ENCODE measurements around the gene H2BK1.

Gene H2BK1

DNA sequence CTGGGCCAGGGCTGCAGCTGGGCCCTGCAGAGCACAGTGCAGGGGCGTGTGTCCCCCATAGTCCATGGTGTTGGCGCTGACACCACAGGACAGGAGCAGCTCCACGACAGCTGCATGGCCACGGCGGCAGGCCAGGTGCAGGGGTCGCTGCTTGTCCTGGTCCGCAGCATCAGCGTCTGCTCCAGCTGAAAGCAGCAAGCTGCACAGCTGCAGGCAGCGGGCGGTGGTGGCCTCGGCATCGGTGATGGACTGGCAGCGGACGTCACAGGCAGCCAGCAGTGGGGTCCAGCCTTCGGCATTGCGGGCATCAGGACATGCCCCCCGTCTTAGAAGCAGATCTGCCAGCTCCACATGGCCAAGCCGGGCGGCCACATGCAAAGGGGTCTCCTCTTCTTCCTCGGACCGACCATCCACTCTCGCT lies 29.3 kb downstream of the H2BK1 start:
- CTCF ChIA-PET = interaction anchor here (1.0 kb wide), 1 partner anchor 63 kb away, joined by 4 read pairs; no protein-coding TSS in a partner anchor
- TF ChIP-seq SUZ12 (IDR thresholded peaks at IDR 0.05) = no peak
- no peak for TF ChIP-seq ZNF384 (IDR thresholded peaks at IDR 0.05)
- TF ChIP-seq NFRKB (IDR thresholded peaks at IDR 0.05) = no peak
- no peak for TF ChIP-seq L3MBTL2 (conservative IDR thresholded peaks at IDR 0.05)
- TF ChIP-seq FOXM1 (IDR thresholded peaks at IDR 0.05; ENCODE audit: borderline replicate concordance) = no peak
- TF ChIP-seq FOXA1 (IDR thresholded peaks at IDR 0.05) = no peak
- no peak for TF ChIP-seq BHLHE40 (IDR thresholded peaks at IDR 0.05; ENCODE audit: borderline replicate concordance)
- TF ChIP-seq, protein P1, sequence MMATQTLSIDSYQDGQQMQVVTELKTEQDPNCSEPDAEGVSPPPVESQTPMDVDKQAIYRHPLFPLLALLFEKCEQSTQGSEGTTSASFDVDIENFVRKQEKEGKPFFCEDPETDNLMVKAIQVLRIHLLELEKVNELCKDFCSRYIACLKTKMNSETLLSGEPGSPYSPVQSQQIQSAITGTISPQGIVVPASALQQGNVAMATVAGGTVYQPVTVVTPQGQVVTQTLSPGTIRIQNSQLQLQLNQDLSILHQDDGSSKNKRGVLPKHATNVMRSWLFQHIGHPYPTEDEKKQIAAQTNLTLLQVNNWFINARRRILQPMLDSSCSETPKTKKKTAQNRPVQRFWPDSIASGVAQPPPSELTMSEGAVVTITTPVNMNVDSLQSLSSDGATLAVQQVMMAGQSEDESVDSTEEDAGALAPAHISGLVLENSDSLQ (IDR thresholded peaks at IDR 0.05) = no peak
- TF ChIP-seq SP1 (IDR thresholded peaks at IDR 0.05) = no peak
- TF ChIP-seq CTBP1 (IDR thresholded peaks at IDR 0.05; ENCODE audit: borderline replicate concordance) = no peak
- TF ChIP-seq ELF4 (IDR thresholded peaks at IDR 0.05) = no peak
- TF ChIP-seq FOXK2 (IDR thresholded peaks at IDR 0.05) = no peak
- no peak for TF ChIP-seq ARNT (IDR thresholded peaks at IDR 0.05)
- no peak for TF ChIP-seq HDGF (IDR thresholded peaks at IDR 0.05; ENCODE audit: borderline replicate concordance)
- TF ChIP-seq LEF1 (IDR thresholded peaks at IDR 0.05; ENCODE audit: borderline replicate concordance) = no peak
- no peak for TF ChIP-seq TARDBP (IDR thresholded peaks at IDR 0.05)
- DNase-seq (ENCODE audit: extremely low spot score) = no peak
- POLR2A ChIA-PET = no interaction called here

DNA sequence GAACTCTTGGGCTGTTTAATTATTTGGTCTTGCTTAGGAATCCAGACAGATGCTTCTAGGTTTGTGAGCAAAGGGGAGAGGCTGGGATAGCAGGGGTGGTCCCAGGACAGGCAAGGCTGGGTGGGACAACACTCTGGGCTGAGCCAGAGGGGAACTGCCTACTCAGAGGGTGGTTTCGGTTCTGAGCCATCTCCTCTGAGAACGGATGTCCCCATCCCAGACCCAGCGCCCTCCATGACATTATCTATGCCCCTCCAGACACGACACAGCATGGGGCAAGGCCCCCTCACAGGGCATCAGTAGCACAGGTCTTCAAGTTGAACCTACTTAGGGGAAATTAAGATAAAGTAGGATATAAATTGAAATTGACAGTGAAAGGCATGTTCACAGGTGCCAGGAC lies 30.3 kb downstream of the H2BK1 start:
- ChIA-PET POLR2A (no interaction called here), CTCF (interaction anchor here (1.5 kb wide), 1 partner anchor 12 kb away, joined by 5 read pairs; the partner anchor contains the start of gene GBX1)
- TF ChIP-seq ZNF384 (IDR thresholded peaks at IDR 0.05) (no peak), SP1 (IDR thresholded peaks at IDR 0.05) (no peak), FOXM1 (IDR thresholded peaks at IDR 0.05; ENCODE audit: borderline replicate concordance) (no peak), LEF1 (IDR thresholded peaks at IDR 0.05; ENCODE audit: borderline replicate concordance) (no peak), TARDBP (IDR thresholded peaks at IDR 0.05) (no peak), BHLHE40 (IDR thresholded peaks at IDR 0.05; ENCODE audit: borderline replicate concordance) (no peak), ELF4 (IDR thresholded peaks at IDR 0.05) (no peak)
- DNase-seq (ENCODE audit: extremely low spot score) = no peak

DNA sequence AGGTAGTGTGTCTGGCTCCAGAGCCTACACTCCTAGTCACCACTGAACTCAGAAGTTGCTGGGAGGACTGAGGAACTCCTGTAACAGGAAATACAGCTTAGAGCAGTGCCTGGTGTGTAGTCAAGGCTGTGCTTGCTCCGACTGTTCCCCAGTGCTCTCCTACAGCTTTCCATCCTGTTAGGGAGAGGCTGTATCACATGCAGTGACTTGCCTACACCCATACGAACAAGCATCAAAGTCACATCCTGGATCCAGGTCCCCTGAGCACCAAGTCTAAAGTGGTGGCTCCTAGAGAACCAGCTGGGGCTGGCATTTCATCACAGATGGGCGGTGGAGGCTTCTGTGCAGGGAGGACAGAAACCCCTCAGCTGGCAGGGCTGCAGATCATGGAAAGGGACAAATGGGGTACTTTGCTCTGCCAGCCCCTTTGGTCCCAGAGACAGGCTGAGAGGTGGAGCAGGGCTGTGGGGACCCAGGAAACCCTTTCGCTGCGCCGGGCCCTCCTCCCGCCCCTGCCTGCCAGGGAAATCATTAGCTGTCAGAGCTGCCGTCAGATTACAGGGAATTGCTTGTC lies 30.9 kb downstream of the H2BK1 start:
- POLR2A ChIA-PET = interaction anchor here (1.4 kb wide), 1 partner anchor 48 kb away, joined by 9 read pairs; the partner anchor contains the start of gene ABCF2
- CTCF ChIA-PET = interaction anchor here (0.6 to 1.5 kb wide), 2 partner anchors 12 to 26 kb away, joined by 3 to 5 read pairs; partner anchors contain the start of gene GBX1
- TF ChIP-seq ARNT (IDR thresholded peaks at IDR 0.05) = no peak
- DNase-seq (ENCODE audit: extremely low spot score) = no peak

DNA sequence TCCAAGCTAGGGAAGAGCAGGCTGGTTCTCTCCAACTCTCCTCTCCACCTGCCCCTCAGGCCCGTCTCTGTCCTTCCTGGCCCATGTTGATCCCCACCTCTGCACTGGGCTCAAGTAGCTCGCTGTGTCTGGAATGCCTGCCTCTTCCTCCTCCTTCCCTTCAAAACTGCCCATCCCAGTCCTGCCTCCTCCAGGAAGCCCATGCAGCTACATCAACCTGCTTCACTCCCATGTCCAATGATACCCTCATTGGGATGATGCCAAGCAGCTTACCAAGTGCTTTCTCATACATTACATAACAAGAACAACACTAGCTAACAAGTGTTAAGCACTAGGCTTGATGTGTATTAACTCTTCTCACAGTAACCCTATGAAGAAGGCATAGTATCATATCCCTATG lies 31.5 kb downstream of the H2BK1 start:
- CTCF ChIA-PET = interaction anchor here (0.6 to 1.5 kb wide), 2 partner anchors 11 to 26 kb away, joined by 3 to 5 read pairs; partner anchors contain the start of gene GBX1
- no peak for DNase-seq (ENCODE audit: extremely low spot score)
- POLR2A ChIA-PET = interaction anchor here (1.4 kb wide), 1 partner anchor 48 kb away, joined by 9 read pairs; the partner anchor contains the start of gene ABCF2
- TF ChIP-seq NFRKB (IDR thresholded peaks at IDR 0.05) (no peak), TARDBP (IDR thresholded peaks at IDR 0.05) (no peak), CTBP1 (IDR thresholded peaks at IDR 0.05; ENCODE audit: borderline replicate concordance) (no peak), FOXK2 (IDR thresholded peaks at IDR 0.05) (no peak), HDGF (IDR thresholded peaks at IDR 0.05; ENCODE audit: borderline replicate concordance) (no peak), ELF4 (IDR thresholded peaks at IDR 0.05) (no peak)
- TF ChIP-seq, protein P1 (IDR thresholded peaks at IDR 0.05) = no peak

DNA sequence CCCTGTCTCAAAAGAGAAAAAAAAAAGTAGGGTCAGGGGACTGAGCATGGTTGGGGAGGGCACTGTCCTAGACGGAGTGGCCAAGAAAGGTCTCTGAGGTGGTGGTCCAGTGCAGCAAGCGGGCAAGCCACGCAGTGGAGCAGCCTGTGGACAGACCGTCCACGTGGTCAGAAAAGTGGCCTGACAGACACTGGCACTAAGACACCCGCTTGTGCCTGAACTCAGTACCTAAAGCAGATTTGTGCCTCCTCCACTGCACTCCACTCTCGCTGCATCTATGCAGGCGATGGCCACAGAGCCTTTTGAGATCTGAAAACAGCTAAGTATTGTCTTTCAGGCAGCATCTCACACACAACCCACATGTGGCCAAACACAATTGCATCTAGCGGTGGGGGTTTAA lies 32.1 kb downstream of the H2BK1 start:
- no peak for DNase-seq (ENCODE audit: extremely low spot score)
- ChIA-PET POLR2A (interaction anchor here (1.4 kb wide), 1 partner anchor 49 kb away, joined by 9 read pairs; the partner anchor contains the start of gene ABCF2), CTCF (no interaction called here)
- TF ChIP-seq L3MBTL2 (conservative IDR thresholded peaks at IDR 0.05) = no peak
- TF ChIP-seq CTBP1 (IDR thresholded peaks at IDR 0.05; ENCODE audit: borderline replicate concordance) = no peak
- TF ChIP-seq LEF1 (IDR thresholded peaks at IDR 0.05; ENCODE audit: borderline replicate concordance) = no peak
- no peak for TF ChIP-seq FOXK2 (IDR thresholded peaks at IDR 0.05)
- TF ChIP-seq ZNF384 (IDR thresholded peaks at IDR 0.05) = no peak

DNA sequence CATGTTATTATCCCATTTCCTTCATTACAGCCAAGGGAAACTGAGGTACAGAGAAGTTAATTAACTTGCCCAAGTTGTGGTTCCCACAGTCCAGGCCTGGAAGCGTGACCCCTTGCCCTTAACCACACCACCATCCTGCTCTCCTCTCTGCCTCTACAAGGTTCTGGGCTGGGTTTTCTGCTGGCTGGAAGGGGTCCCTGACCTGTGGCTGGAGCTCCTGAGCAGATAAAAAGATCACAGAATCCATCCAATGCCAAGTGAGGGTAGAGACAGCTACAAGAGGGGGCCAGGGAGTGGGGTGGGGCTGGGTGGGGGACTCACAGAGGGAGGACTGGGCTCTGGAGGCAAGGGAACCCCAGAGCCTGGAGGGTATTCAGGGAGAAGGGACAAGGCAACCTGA lies 33.0 kb downstream of the H2BK1 start:
- ChIA-PET CTCF (interaction anchor here (0.9 to 1.4 kb wide), 4 partner anchors 9 to 54 kb away, joined by 3 read pairs; partner anchors contain the start of gene GBX1), POLR2A (no interaction called here)
- TF ChIP-seq FOXA1 (IDR thresholded peaks at IDR 0.05) (no peak), SUZ12 (IDR thresholded peaks at IDR 0.05) (no peak), FOXM1 (IDR thresholded peaks at IDR 0.05; ENCODE audit: borderline replicate concordance) (no peak)
- DNase-seq (ENCODE audit: extremely low spot score) = no peak

DNA sequence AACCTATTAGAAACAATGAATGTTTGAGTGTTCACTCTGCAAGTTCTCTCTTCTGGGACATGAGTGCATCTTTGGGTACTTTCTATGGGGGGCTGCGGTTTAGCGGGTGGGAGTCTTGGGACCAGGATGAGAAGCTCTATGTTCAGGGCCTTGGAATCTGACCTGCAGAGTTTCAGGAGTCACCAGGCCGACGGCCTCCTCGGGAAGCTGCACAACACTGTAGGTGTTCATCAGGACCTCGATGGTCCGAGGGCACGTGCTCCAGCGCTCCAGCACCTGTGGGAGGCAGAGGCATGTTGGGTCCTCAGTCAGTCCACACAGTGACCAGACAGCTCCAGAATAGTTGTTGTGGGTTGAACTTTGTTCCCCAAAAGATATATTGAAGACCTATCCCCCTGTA lies 33.9 kb downstream of the H2BK1 start:
- POLR2A ChIA-PET = no interaction called here
- no peak for DNase-seq (ENCODE audit: extremely low spot score)
- CTCF ChIA-PET = interaction anchor here (0.6 to 1.4 kb wide), 4 partner anchors 9 to 53 kb away, joined by 3 read pairs; partner anchors contain the start of gene GBX1
- TF ChIP-seq ZNF384 (IDR thresholded peaks at IDR 0.05) (no peak), FOXM1 (IDR thresholded peaks at IDR 0.05; ENCODE audit: borderline replicate concordance) (no peak), BHLHE40 (IDR thresholded peaks at IDR 0.05; ENCODE audit: borderline replicate concordance) (no peak), ELF4 (IDR thresholded peaks at IDR 0.05) (no peak), SP1 (IDR thresholded peaks at IDR 0.05) (no peak), TARDBP (IDR thresholded peaks at IDR 0.05) (no peak), FOXK2 (IDR thresholded peaks at IDR 0.05) (no peak), SUZ12 (IDR thresholded peaks at IDR 0.05) (no peak), ARNT (IDR thresholded peaks at IDR 0.05) (no peak)

Data from HEK293T (cell line).